Measurements from ENCODE around the gene TRAF3IP3. TPM values are rescaled to one million over a fixed set of nuclear protein-coding genes. Genes with fewer than 3 reads are reported as not detected.

Gene TRAF3IP3
- total and polyA plus RNA-seq, 2 donors from 2014 or later = 3.6 to 16.4 TPM

DNA sequence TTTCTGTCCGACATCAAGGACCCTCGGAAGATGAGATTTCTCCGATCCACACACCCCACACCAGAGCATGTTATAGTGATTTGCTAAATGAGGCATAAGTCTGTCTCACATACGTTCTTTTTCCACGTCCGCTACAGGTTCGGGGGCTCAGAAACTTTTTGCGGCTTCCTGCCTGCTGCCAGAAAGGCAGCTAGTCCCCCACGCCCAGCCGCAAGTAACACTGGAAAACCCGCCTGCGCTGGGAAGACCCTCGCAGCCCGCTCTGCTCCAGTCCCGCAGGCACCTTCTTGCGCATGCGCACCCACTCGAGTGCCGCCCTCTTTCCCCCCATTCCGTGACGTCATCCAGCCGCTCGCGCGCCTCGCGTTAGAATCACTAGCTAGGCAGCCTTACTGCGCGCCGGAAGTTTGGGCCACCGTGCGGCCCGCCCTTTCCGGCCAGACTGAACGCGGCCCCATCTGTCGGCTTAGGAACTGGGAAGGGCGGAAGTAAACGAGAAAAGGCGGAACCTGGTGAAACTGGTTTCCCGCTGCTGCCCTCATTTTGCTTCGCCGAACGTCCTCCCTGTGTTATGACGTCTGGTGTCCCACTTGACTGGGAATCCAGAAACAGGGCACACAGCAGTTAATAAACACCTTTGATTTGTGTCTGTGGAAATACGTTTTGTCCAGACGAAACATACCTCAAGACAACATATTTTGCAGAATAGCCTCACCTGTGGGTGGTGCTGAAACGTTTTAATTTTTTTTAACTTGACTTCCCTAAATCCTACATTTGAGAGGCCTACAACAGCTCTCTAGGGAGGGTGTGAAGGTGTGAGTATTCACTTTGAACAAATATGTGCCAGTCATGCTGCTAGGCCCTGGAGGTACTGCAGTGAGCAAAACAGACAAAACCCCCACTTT lies 28.7 kb downstream of the TRAF3IP3 start, which contains the start of gene C1orf74:
Gene C1orf74, minus strand, starts transcription at position 295 of the 905 bp plus-strand sequence. CDS start 925 bp downstream, outside the sequence.
- peak; percentile 99 to 100 (median 100) for DNase-seq
- peak within 1 kb of the TSS; percentile 85 to 86 for H3K27ac ChIP-seq (ENCODE audit: low read depth in 2 of 2, low read length in 2 of 2)
- peak within 1 kb of the TSS; percentile 73 to 90 (median 90) for H3K4me3 ChIP-seq (ENCODE audit: low read length in 3 of 3)
- peaks cover 0 to 2% (median 0%) of the 10 kb centered on the region in 3 donors for H3K36me3 ChIP-seq (ENCODE audit: control insufficient read depth in 2 of 3, insufficient read depth in 3 of 3, low read length in 3 of 3)
- TF ChIP-seq, protein P1, sequence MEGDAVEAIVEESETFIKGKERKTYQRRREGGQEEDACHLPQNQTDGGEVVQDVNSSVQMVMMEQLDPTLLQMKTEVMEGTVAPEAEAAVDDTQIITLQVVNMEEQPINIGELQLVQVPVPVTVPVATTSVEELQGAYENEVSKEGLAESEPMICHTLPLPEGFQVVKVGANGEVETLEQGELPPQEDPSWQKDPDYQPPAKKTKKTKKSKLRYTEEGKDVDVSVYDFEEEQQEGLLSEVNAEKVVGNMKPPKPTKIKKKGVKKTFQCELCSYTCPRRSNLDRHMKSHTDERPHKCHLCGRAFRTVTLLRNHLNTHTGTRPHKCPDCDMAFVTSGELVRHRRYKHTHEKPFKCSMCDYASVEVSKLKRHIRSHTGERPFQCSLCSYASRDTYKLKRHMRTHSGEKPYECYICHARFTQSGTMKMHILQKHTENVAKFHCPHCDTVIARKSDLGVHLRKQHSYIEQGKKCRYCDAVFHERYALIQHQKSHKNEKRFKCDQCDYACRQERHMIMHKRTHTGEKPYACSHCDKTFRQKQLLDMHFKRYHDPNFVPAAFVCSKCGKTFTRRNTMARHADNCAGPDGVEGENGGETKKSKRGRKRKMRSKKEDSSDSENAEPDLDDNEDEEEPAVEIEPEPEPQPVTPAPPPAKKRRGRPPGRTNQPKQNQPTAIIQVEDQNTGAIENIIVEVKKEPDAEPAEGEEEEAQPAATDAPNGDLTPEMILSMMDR (IDR thresholded peaks at IDR 0.05; ENCODE audit: borderline replicate concordance, extremely low read depth, insufficient read depth) = no peak
- H3K9ac ChIP-seq (ENCODE audit: low read length in 3 of 3) = peak within 1 kb of the TSS; percentile 43 to 91 (median 88)
- intact Hi-C loops (cut with DNase I) = no loop called here
- no peaks in the 10 kb centered on the region for H3K9me3 ChIP-seq (ENCODE audit: control insufficient read depth in 2 of 3, insufficient read depth in 1 of 3, low read length in 3 of 3)
- peak; percentile 83 for FAIRE-seq
- H3K4me1 ChIP-seq (ENCODE audit: control insufficient read depth in 2 of 3, insufficient read depth in 2 of 3, low read depth in 1 of 3, low read length in 3 of 3) = peaks cover 0 to 29% (median 26%) of the 10 kb centered on the region in 3 donors
- H3K27me3 ChIP-seq (ENCODE audit: control insufficient read depth, insufficient read depth, low read length) = no peaks in the 10 kb centered on the region

DNA sequence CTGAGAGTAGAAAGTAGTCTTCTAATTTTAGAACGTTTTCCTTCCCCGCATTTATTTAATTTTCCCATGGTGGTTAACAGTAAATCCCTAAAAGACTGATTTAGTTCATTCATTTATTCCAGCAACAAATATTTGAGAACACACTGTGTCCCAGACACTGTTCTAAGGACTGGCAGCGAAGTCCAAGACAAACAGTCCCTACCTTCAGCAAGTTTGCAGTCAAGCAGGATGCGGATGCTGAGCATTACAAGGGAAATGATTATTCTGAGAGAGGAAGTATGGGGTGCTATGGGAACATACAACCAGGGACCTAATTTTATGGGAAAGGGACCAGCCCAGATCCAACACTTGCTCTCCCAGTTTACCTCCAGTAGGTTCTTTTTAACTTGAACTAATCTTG lies 29.7 kb downstream of the TRAF3IP3 start:
- H3K9me3 ChIP-seq (ENCODE audit: control insufficient read depth in 2 of 3, insufficient read depth in 1 of 3, low read length in 3 of 3) = no peaks in the 10 kb centered on the region
- intact Hi-C loops (cut with DNase I) = no loop called here
- H3K27ac ChIP-seq (ENCODE audit: low read depth in 2 of 2, low read length in 2 of 2) = no peak overlapping the region
- FAIRE-seq (no peak), DNase-seq (no peak)
- TF ChIP-seq, protein P1 (IDR thresholded peaks at IDR 0.05; ENCODE audit: borderline replicate concordance, extremely low read depth, insufficient read depth) = no peak
- no peak overlapping the region for H3K9ac ChIP-seq (ENCODE audit: low read length in 3 of 3)
- H3K4me3 ChIP-seq (ENCODE audit: low read length in 3 of 3) = no peak overlapping the region
- H3K36me3 ChIP-seq (ENCODE audit: control insufficient read depth in 2 of 3, insufficient read depth in 3 of 3, low read length in 3 of 3) = peaks cover 0 to 5% (median 3%) of the 10 kb centered on the region in 3 donors
- H3K4me1 ChIP-seq (ENCODE audit: control insufficient read depth in 2 of 3, insufficient read depth in 2 of 3, low read depth in 1 of 3, low read length in 3 of 3) = peaks cover 0 to 26% (median 21%) of the 10 kb centered on the region in 3 donors
- H3K27me3 ChIP-seq (ENCODE audit: control insufficient read depth, insufficient read depth, low read length) = no peaks in the 10 kb centered on the region

DNA sequence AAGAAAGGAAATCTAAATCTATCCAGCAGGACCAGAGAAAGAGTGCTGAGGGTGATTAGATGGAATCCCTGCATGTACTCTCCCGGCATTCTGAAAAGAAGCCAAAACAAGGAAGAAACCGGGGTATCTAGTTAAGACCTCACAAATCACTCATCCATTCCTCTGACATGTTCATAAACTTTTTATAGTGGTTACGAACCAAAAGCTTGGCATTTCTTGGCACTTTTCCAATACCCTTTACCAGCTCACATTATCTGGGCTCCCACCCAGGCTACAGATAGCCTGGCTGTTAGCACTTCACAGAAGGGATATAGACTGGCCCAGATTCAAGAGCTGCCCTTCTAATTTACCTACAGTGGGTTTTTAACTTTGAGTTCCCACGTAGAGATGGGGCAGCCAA lies 30.3 kb downstream of the TRAF3IP3 start:
- TF ChIP-seq, protein P1 (IDR thresholded peaks at IDR 0.05; ENCODE audit: borderline replicate concordance, extremely low read depth, insufficient read depth) = no peak
- H3K9ac ChIP-seq (ENCODE audit: low read length in 3 of 3) = no peak overlapping the region
- no peak overlapping the region for H3K4me3 ChIP-seq (ENCODE audit: low read length in 3 of 3)
- intact Hi-C loops (cut with DNase I) = no loop called here
- H3K4me1 ChIP-seq (ENCODE audit: control insufficient read depth in 2 of 3, insufficient read depth in 2 of 3, low read depth in 1 of 3, low read length in 3 of 3) = peaks cover 0 to 25% (median 19%) of the 10 kb centered on the region in 3 donors
- FAIRE-seq (no peak), DNase-seq (no peak)
- no peak overlapping the region for H3K27ac ChIP-seq (ENCODE audit: low read depth in 2 of 2, low read length in 2 of 2)
- no peaks in the 10 kb centered on the region for H3K27me3 ChIP-seq (ENCODE audit: control insufficient read depth, insufficient read depth, low read length)
- H3K9me3 ChIP-seq (ENCODE audit: control insufficient read depth in 2 of 3, insufficient read depth in 1 of 3, low read length in 3 of 3) = no peaks in the 10 kb centered on the region
- H3K36me3 ChIP-seq (ENCODE audit: control insufficient read depth in 2 of 3, insufficient read depth in 3 of 3, low read length in 3 of 3) = peaks cover 0 to 9% (median 3%) of the 10 kb centered on the region in 3 donors
